VCaP (cell line): ENCODE results near the gene INPP5F.

Experiments used
- H3K27ac ChIP-seq: fragments of 450-650 bp; 2 replicates; pipeline ENCODE4 v1.5.1; 2017
- TF ChIP-seq, protein P1 (sequence below): fragments of 450-650 bp; conservative IDR thresholded peaks from 2 replicates; pipeline ENCODE4 v1.5.1; 2017; ENCODE audit warnings: mild to moderate bottlenecking, moderate library complexity

INPP5F gene

DNA sequence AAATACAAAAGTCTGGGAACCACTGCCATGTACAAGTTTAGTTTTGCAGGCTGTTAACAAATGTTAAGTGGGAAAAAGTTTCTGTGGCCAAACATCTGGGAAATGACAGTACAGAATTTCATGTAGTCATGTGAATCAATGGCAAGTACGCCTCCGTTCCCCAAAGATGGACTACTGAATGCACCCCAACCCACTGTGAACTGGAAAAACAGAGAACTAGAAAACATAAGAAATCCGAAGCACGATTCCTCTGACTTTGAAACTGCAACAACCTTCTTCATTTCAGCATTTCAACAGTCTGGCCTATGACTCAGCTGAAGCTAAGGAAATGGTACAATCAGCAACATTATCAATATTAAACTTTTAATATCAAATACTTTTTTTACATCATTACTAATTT is 105.0 kb downstream of the INPP5F start:
- TF ChIP-seq, protein P1, sequence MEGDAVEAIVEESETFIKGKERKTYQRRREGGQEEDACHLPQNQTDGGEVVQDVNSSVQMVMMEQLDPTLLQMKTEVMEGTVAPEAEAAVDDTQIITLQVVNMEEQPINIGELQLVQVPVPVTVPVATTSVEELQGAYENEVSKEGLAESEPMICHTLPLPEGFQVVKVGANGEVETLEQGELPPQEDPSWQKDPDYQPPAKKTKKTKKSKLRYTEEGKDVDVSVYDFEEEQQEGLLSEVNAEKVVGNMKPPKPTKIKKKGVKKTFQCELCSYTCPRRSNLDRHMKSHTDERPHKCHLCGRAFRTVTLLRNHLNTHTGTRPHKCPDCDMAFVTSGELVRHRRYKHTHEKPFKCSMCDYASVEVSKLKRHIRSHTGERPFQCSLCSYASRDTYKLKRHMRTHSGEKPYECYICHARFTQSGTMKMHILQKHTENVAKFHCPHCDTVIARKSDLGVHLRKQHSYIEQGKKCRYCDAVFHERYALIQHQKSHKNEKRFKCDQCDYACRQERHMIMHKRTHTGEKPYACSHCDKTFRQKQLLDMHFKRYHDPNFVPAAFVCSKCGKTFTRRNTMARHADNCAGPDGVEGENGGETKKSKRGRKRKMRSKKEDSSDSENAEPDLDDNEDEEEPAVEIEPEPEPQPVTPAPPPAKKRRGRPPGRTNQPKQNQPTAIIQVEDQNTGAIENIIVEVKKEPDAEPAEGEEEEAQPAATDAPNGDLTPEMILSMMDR: no peak
- H3K27ac ChIP-seq: no peak overlapping the region

GRCh38 chr10:119831656-119832055 is 105.8 kb downstream of the INPP5F start:
- H3K27ac ChIP-seq: no peak overlapping the region
- TF ChIP-seq, protein P1: no peak

GRCh38 chr10:119832951-119833350 is 107.1 kb downstream of the INPP5F start:
- TF ChIP-seq, protein P1: no peak
- no peak overlapping the region for H3K27ac ChIP-seq

- H3K27ac ChIP-seq: no peak overlapping the region
- TF ChIP-seq, protein P1: no peak
Measured at GRCh38 chr10:119834188-119834587, 108.3 kb downstream of the INPP5F start.

DNA sequence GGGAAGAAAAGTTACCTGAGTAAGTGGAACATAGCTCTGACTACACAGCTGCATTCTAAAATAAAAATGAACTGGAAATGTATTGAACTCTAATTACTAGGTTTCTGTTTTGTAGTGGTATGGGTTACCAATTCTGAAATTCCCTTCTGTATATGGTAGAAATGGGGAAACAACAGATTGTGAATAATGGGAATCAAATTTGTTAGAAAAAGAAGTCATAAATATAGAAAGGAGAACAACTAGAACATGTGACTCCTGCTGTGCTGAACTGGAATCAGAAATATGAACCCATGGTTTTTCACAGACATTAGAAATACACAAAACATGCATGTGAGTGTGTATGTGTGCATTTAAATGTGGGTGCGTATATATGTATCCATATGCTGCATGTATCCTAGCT is 119.8 kb downstream of the INPP5F start:
- TF ChIP-seq, protein P1: no peak
- no peak overlapping the region for H3K27ac ChIP-seq

- H3K27ac ChIP-seq: no peak overlapping the region
Measured at GRCh38 chr10:119849031-119849789, 123.4 kb downstream of the INPP5F start.

GRCh38 chr10:119849944-119850343 is 124.1 kb downstream of the INPP5F start:
- H3K27ac ChIP-seq: no peak overlapping the region
- TF ChIP-seq, protein P1: no peak

More at GRCh38 chr10:119849031-119849789, 123.4 kb downstream of the INPP5F start:
- TF ChIP-seq, protein P1: no peak
